Measurements from ENCODE around the gene DCPS.
"Not testable (repeated sequence)": the region's sequence is repeated elsewhere in the genome, so short reads cannot be mapped to it uniquely, and the experiment has no call there.

GRCh38 chr11:126366823-126367654 lies 63.2 kb downstream of the DCPS start:
- TF ChIP-seq TEAD4 (IDR thresholded peaks at IDR 0.05; ENCODE audit: borderline replicate concordance, insufficient read depth); GABPA (IDR thresholded peaks at IDR 0.05; ENCODE audit: low read depth); POLR2AphosphoS5 (IDR thresholded peaks at IDR 0.05; ENCODE audit: low read depth, low read length); REST (IDR thresholded peaks at IDR 0.05; ENCODE audit: low read depth, low read length); MXI1 (IDR thresholded peaks at IDR 0.05; ENCODE audit: low read depth, low read length): not testable (repeated sequence)
- TF ChIP-seq CTCF (IDR thresholded peaks at IDR 0.05), result peak; percentile 19

All from SK-N-SH (cell line).